ENCODE measurements around the gene LRRC23. TPM values are rescaled to one million over a fixed set of nuclear protein-coding genes. Genes with fewer than 3 reads are reported as not detected.

The LRRC23 gene
- total and polyA plus RNA-seq, 2 of the 13 experiments (the other 11 are each of a cell fraction or from before 2014, with no cell fraction given), result 6.0 to 7.8 TPM

DNA sequence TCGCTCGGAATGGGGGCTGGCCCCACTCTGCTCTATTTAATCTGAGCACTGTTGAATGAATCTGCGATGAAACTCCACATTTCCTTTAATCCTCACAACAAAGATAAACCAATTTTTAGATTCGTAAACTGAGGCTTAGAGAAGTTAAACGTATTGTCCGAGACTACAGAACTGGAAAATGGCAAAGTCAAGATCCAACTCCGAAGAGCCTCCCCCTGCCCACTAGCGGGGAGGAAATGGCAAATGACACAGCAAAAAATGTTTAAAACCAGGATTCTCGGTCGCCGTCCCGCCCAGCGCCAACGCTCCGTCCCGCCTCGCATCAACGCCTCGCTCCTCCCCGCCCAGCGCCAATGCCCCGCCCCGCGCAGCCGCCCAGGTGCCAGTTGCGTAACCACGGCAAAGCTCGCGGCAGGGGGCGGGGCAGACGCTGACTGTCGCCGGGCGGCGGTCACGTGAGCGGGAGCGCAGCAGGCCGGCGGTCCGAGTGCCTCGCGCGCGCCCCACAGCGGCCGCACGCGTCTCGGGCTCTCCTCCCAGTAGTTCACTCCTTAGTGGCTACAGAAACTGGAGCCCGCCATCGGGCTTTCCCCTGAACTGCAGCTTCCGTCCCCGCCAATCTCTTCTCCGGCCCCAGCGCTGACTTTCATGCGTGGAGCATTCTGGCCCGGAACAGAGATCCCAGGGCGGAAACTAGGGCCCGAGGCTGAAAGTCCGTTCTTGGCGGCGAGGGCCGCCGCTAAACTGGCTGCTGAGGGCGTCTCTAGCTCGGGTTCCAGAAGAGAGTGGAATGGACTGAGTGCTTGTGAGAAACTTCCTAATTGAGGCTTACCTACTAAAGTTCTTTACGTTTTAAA lies 13.6 kb upstream of the LRRC23 start (continued):
- no peak for TF ChIP-seq NCOA5 (CRISPR knock-in tag; IDR thresholded peaks at IDR 0.05)
- TF ChIP-seq, protein P1, sequence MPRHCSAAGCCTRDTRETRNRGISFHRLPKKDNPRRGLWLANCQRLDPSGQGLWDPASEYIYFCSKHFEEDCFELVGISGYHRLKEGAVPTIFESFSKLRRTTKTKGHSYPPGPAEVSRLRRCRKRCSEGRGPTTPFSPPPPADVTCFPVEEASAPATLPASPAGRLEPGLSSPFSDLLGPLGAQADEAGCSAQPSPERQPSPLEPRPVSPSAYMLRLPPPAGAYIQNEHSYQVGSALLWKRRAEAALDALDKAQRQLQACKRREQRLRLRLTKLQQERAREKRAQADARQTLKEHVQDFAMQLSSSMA (CRISPR knock-in tag; IDR thresholded peaks at IDR 0.05), result peak; percentile 57; the same call in 1 of the 2 replicates
- no peak for TF ChIP-seq ZNF564 (CRISPR knock-in tag; IDR thresholded peaks at IDR 0.05)
- TF ChIP-seq EED (CRISPR knock-in tag; IDR thresholded peaks at IDR 0.05), result no peak
- TF ChIP-seq MYNN (CRISPR knock-in tag; IDR thresholded peaks at IDR 0.05; ENCODE audit: low read depth), result no peak
- peak; percentile 84 for TF ChIP-seq ZNF281 (CRISPR knock-in tag; IDR thresholded peaks at IDR 0.05; ENCODE audit: borderline replicate concordance)
- TF ChIP-seq REST (IDR thresholded peaks at IDR 0.05; ENCODE audit: borderline replicate concordance in 1 of 2, low read depth in 1 of 2, low read length in 2 of 2), result no peak; a peak in 1 of 4 replicates
- TF ChIP-seq CREBL2 (CRISPR knock-in tag; IDR thresholded peaks at IDR 0.05; ENCODE audit: borderline replicate concordance), result no peak
- peak; percentile 82 for TF ChIP-seq BORCS8-MEF2B (CRISPR knock-in tag; IDR thresholded peaks at IDR 0.05)
- TF ChIP-seq HMGXB4 (CRISPR knock-in tag; IDR thresholded peaks at IDR 0.05; ENCODE audit: borderline replicate concordance in 1 of 2, low read depth in 1 of 2), result peak; percentile 91 to 93
- TF ChIP-seq ATF1 (CRISPR knock-in tag; IDR thresholded peaks at IDR 0.05), result no peak
- TF ChIP-seq ZNF124 (CRISPR knock-in tag; IDR thresholded peaks at IDR 0.05), result 0 out of 2 replicates have a peak, but pooled peaks have one; percentile 55
- TF ChIP-seq ZNF296 (CRISPR knock-in tag; conservative IDR thresholded peaks at IDR 0.05), result no peak
- TF ChIP-seq RXRB (CRISPR knock-in tag; IDR thresholded peaks at IDR 0.05; ENCODE audit: borderline replicate concordance), result peak; percentile 57; the same call in 1 of the 2 replicates
- TF ChIP-seq HES4 (CRISPR knock-in tag; IDR thresholded peaks at IDR 0.05; ENCODE audit: borderline replicate concordance), result no peak; the same call in 1 of the 2 replicates
- peak; percentile 72; the same call in 1 of the 2 replicates for TF ChIP-seq KLF9 (CRISPR knock-in tag; IDR thresholded peaks at IDR 0.05; ENCODE audit: low read depth)
- no peak for TF ChIP-seq ZBTB21 (CRISPR knock-in tag; IDR thresholded peaks at IDR 0.05)
- TF ChIP-seq, protein P2, sequence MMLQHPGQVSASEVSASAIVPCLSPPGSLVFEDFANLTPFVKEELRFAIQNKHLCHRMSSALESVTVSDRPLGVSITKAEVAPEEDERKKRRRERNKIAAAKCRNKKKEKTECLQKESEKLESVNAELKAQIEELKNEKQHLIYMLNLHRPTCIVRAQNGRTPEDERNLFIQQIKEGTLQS (CRISPR knock-in tag; IDR thresholded peaks at IDR 0.05), result peak; percentile 46; the same call in 1 of the 2 replicates
